HepG2 (cell line): Measurements from ENCODE around the gene FBXW2. TPM values are rescaled to one million over a fixed set of nuclear protein-coding genes. Genes with fewer than 3 reads are reported as not detected.

Source experiments
- ADNP ChIP-seq: sonication (generic); formaldehyde crosslinking; IDR thresholded peaks from 2 replicates; pipeline ENCODE4 v1.4.0; 2020; ENCODE audit warnings: missing genetic modification reagents
- ARNT2 ChIP-seq: sonication (generic); formaldehyde crosslinking; IDR thresholded peaks from 2 replicates; pipeline ENCODE4 v1.8.0; 2022; ENCODE audit warnings: mild to moderate bottlenecking, low read depth, missing genetic modification reagents, moderate library complexity
- ATF1 ChIP-seq: IDR thresholded peaks from 2 replicates; pipeline ENCODE4 v1.6.1; 2016; ENCODE audit warnings: mild to moderate bottlenecking, control low read depth
- FOXM1 ChIP-seq: sonication (generic); formaldehyde crosslinking; IDR thresholded peaks from 2 replicates; pipeline ENCODE4 v1.5.0; 2020; ENCODE audit warnings: missing genetic modification reagents
- HIVEP1 ChIP-seq: sonication (generic); formaldehyde crosslinking; IDR thresholded peaks from 2 replicates; pipeline ENCODE4 v1.4.0; 2020; ENCODE audit warnings: mild to moderate bottlenecking, missing genetic modification reagents
- JARID2 ChIP-seq: sonication (generic); formaldehyde crosslinking; IDR thresholded peaks from 2 replicates; pipeline ENCODE4 v1.8.1; 2023; ENCODE audit warnings: missing genetic modification reagents, inconsistent platforms; ENCODE audit not compliant: insufficient replicate concordance
- POLR2AphosphoS2 ChIP-seq: IDR thresholded peaks from 2 replicates; pipeline ENCODE4 v1.6.1; 2011; ENCODE audit warnings: low read depth, low read length, improper control_type of control experiment
- RFXAP ChIP-seq: sonication (generic); formaldehyde crosslinking; IDR thresholded peaks from 2 replicates; pipeline ENCODE4 v1.4.0; 2020; ENCODE audit warnings: missing genetic modification reagents, borderline replicate concordance
- SP4 ChIP-seq: sonication (generic); formaldehyde crosslinking; IDR thresholded peaks from 2 replicates; pipeline ENCODE4 v1.8.1; 2023; ENCODE audit warnings: mild to moderate bottlenecking, missing genetic modification reagents
- TP53 ChIP-seq: sonication (generic); formaldehyde crosslinking; conservative IDR thresholded peaks from 2 replicates; pipeline ENCODE4 v1.4.0; 2020; ENCODE audit warnings: missing genetic modification reagents
- YY1 ChIP-seq: IDR thresholded peaks from 2 replicates; pipeline ENCODE4 v1.6.1; 2011; ENCODE audit warnings: low read length, low read depth, moderate library complexity, mild to moderate bottlenecking; ENCODE audit not compliant: insufficient read depth, insufficient replicate concordance
- ZBTB1 ChIP-seq: sonication (generic); formaldehyde crosslinking; IDR thresholded peaks from 2 replicates; pipeline ENCODE4 v1.4.0; 2020; ENCODE audit warnings: missing genetic modification reagents, borderline replicate concordance
- ZFP41 ChIP-seq: sonication (generic); formaldehyde crosslinking; IDR thresholded peaks from 2 replicates; pipeline ENCODE4 v1.4.0; 2020; ENCODE audit warnings: mild to moderate bottlenecking, missing genetic modification reagents, borderline replicate concordance
- ZNF251 ChIP-seq: sonication (generic); formaldehyde crosslinking; IDR thresholded peaks from 2 replicates; pipeline ENCODE4 v1.9.0; 2021; ENCODE audit warnings: mild to moderate bottlenecking, missing genetic modification reagents
- ZNF772 ChIP-seq: sonication (generic); formaldehyde crosslinking; IDR thresholded peaks from 2 replicates; pipeline ENCODE4 v1.5.0; 2020; ENCODE audit warnings: mild to moderate bottlenecking, missing genetic modification reagents
- polyA plus RNA-seq, 8 experiments: library from polyadenylated mRNA; depleted of rRNA in 3 of 8; stranded (reverse) in 7 of 8; unstranded in 1 of 8; fragments of >200 nt; fragmentation: Illumina TruSeq in 4 of 8; extraction: Trizol in 4 of 8; gene quantifications; 2 replicates each; pipeline versions ENCODE4 v1.2.1 to v1.2.3, GENCODE V29; 2011 to 2016; ENCODE audit warnings: low read depth in 4 of 8, missing spikeins in 1 of 8, mixed read lengths in 1 of 8; ENCODE audit not compliant: insufficient read depth in 1 of 8
- total RNA-seq, 5 experiments: library from RNA; depleted of rRNA; stranded (reverse); fragments of >200 nt; fragmentation: Illumina TruSeq; extraction: Trizol; gene quantifications; 2 replicates each; pipeline ENCODE4 v1.2.3, GENCODE V29; 2016; ENCODE audit warnings: low read depth in 1 of 5
- TF ChIP-seq, protein P1 (sequence below): sonication (generic); formaldehyde crosslinking; IDR thresholded peaks from 2 replicates; pipeline ENCODE4 v1.4.0; 2020; ENCODE audit warnings: missing genetic modification reagents, borderline replicate concordance
- TF ChIP-seq, protein P2 (sequence below): sonication (generic); formaldehyde crosslinking; IDR thresholded peaks from 2 replicates; pipeline ENCODE4 v1.5.0; 2020; ENCODE audit warnings: mild to moderate bottlenecking, missing genetic modification reagents
- TF ChIP-seq, protein P3 (sequence below): sonication (generic); formaldehyde crosslinking; IDR thresholded peaks from 2 replicates; pipeline ENCODE4 v1.4.0; 2020; ENCODE audit warnings: missing genetic modification reagents, borderline replicate concordance
- TF ChIP-seq, protein P4 (sequence below): sonication (generic); formaldehyde crosslinking; IDR thresholded peaks from 2 replicates; pipeline ENCODE4 v1.4.0; 2020; ENCODE audit warnings: missing genetic modification reagents

The FBXW2 gene
- total and polyA plus RNA-seq, 2 of the 13 experiments (the other 11 are each of a cell fraction or from before 2014, with no cell fraction given), result 35.4 to 43.1 TPM

DNA sequence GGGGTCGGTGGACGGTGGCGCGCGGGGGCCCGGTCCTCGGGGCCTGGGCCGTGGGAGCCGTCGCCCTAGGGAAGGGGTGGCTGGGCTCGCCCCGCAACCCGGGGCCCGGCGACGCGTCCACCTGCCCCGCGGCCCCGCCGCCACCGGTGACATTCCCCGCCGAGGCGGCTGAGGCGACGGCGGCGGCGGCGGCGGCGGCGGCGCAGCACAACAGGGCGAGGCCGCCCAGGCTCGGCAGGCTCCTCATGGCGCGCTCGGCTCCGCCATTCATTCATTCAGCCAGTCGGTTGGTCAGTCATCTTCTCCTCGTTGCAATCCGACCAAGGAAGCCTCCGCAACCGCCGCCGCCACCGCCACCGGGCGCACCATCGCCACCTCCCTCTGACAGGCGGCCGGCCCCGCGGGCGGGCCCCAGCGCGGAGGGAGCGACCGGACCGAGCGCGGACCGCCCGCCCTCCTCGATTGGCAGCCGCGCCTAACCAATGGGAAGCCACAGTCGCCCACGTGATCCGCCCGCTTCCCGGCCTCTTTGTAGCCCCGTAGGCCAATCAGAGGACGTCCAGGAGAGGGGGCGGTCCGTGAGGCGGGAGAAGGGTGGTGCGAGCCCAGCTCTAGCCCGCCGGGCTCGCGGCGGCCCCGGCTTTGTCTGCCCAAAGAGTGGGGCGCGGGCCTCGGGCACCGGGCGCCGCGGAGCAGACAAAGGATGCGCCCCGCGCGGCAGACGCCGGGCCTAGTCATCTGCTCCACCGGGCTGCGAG lies 78.9 kb downstream of the FBXW2 start, which contains the start of gene MEGF9 (continued):
- TF ChIP-seq, protein P1, sequence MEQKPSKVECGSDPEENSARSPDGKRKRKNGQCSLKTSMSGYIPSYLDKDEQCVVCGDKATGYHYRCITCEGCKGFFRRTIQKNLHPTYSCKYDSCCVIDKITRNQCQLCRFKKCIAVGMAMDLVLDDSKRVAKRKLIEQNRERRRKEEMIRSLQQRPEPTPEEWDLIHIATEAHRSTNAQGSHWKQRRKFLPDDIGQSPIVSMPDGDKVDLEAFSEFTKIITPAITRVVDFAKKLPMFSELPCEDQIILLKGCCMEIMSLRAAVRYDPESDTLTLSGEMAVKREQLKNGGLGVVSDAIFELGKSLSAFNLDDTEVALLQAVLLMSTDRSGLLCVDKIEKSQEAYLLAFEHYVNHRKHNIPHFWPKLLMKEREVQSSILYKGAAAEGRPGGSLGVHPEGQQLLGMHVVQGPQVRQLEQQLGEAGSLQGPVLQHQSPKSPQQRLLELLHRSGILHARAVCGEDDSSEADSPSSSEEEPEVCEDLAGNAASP (CRISPR knock-in tag), result no peak
- TF ChIP-seq, protein P2, sequence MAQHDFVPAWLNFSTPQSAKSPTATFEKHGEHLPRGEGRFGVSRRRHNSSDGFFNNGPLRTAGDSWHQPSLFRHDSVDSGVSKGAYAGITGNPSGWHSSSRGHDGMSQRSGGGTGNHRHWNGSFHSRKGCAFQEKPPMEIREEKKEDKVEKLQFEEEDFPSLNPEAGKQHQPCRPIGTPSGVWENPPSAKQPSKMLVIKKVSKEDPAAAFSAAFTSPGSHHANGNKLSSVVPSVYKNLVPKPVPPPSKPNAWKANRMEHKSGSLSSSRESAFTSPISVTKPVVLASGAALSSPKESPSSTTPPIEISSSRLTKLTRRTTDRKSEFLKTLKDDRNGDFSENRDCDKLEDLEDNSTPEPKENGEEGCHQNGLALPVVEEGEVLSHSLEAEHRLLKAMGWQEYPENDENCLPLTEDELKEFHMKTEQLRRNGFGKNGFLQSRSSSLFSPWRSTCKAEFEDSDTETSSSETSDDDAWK, result no peak
- TF ChIP-seq, protein P3, sequence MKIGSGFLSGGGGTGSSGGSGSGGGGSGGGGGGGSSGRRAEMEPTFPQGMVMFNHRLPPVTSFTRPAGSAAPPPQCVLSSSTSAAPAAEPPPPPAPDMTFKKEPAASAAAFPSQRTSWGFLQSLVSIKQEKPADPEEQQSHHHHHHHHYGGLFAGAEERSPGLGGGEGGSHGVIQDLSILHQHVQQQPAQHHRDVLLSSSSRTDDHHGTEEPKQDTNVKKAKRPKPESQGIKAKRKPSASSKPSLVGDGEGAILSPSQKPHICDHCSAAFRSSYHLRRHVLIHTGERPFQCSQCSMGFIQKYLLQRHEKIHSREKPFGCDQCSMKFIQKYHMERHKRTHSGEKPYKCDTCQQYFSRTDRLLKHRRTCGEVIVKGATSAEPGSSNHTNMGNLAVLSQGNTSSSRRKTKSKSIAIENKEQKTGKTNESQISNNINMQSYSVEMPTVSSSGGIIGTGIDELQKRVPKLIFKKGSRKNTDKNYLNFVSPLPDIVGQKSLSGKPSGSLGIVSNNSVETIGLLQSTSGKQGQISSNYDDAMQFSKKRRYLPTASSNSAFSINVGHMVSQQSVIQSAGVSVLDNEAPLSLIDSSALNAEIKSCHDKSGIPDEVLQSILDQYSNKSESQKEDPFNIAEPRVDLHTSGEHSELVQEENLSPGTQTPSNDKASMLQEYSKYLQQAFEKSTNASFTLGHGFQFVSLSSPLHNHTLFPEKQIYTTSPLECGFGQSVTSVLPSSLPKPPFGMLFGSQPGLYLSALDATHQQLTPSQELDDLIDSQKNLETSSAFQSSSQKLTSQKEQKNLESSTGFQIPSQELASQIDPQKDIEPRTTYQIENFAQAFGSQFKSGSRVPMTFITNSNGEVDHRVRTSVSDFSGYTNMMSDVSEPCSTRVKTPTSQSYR (CRISPR knock-in tag), result no peak
- TF ChIP-seq JARID2 (CRISPR knock-in tag), result no peak
- no peak for TF ChIP-seq ZFP41 (CRISPR knock-in tag)
- TF ChIP-seq SP4 (CRISPR knock-in tag), result peak; percentile 96
- TF ChIP-seq RFXAP (CRISPR knock-in tag), result 0 out of 2 replicates have a peak, but pooled peaks have one; percentile 14
- no peak for TF ChIP-seq ADNP (CRISPR knock-in tag)
- no peak for TF ChIP-seq ZNF251 (CRISPR knock-in tag)
- TF ChIP-seq POLR2AphosphoS2, result no peak
- TF ChIP-seq FOXM1 (CRISPR knock-in tag), result no peak
- no peak for TF ChIP-seq ZNF772 (CRISPR knock-in tag)
- no peak for TF ChIP-seq TP53
- TF ChIP-seq, protein P4, sequence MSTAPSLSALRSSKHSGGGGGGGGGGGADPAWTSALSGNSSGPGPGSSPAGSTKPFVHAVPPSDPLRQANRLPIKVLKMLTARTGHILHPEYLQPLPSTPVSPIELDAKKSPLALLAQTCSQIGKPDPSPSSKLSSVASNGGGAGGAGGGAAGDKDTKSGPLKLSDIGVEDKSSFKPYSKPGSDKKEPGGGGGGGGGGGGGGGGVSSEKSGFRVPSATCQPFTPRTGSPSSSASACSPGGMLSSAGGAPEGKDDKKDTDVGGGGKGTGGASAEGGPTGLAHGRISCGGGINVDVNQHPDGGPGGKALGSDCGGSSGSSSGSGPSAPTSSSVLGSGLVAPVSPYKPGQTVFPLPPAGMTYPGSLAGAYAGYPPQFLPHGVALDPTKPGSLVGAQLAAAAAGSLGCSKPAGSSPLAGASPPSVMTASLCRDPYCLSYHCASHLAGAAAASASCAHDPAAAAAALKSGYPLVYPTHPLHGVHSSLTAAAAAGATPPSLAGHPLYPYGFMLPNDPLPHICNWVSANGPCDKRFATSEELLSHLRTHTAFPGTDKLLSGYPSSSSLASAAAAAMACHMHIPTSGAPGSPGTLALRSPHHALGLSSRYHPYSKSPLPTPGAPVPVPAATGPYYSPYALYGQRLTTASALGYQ (CRISPR knock-in tag), result no peak; the same call in 1 of the 2 replicates
- TF ChIP-seq ATF1 (CRISPR knock-in tag), result no peak
- TF ChIP-seq ZBTB1 (CRISPR knock-in tag), result no peak
- peak; percentile 58 for TF ChIP-seq YY1
- TF ChIP-seq HIVEP1 (CRISPR knock-in tag), result no peak
- TF ChIP-seq ARNT2 (CRISPR knock-in tag), result 0 out of 2 replicates have a peak, but pooled peaks have one; percentile 49
